SIG-M5 treated with dmso at 0.1 percent for 504 hours (cell line): Measurements from ENCODE around the gene SOBP.

Experiments
- DNase-seq: peaks from one replicate; lab custom pipeline; 2025; ENCODE audit not compliant: unreplicated experiment; lab: John Stamatoyannopoulos, UW

SOBP gene

GRCh38 chr6:107682721-107683120, 192.8 kb downstream of the SOBP start:
- DNase-seq = no peak

- no peak for DNase-seq
Measured at GRCh38 chr6:107683183-107683582, 193.3 kb downstream of the SOBP start.

DNA sequence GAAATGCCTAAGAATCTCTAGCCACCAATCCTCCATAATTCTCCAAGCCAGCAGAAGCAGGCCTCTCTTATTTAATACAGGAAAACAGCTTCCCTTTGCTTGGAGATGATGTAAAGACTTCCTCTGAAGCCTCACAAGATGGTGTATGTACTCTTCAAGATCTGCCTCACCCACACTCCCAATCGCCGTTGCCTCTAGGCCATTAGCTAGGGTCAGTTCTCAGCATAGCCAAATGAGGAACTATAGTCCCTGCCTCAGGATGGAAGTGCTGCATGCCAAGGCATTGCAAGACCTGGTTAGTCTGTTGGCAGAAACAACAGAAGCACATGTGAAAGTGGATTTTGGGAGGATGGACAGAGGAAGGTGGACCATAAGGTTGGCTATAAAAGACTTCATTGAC, 195.1 kb downstream of the SOBP start:
- no peak for DNase-seq

GRCh38 chr6:107689190-107689589, 199.3 kb downstream of the SOBP start:
- no peak for DNase-seq

DNA sequence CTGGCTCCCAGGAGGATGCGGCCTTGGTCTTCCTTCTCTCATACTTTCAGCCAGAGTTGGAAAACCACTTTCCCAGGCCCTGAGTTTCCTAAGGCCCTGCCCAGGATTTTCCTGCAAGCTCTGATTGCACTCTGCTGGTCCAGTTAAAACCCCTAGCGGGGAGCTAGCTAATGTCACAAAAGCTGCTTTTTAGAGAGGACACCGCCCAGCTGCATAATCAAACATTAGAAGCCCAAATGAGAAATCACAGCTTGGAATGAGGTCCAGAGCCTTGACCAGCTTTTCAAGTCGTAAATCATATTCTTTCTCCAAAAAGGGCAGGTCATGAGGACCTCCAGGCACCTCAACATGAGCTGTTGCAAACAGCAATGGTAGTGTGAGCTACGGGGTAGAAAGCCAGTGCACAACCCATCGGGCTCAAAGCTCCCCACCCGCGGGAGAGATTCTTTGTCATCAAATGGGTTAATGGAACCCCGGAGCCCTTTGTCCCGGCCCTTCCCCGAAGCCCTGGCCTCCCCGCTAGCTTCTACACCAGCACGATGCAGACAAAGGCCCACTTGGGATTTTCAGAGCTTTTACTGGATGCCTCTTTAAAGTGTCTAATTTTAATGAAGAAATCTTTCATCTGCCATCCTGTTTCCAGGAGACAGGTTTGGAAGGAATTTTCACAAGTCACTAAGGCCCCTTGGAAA, 200.2 kb downstream of the SOBP start:
- DNase-seq = no peak

DNA sequence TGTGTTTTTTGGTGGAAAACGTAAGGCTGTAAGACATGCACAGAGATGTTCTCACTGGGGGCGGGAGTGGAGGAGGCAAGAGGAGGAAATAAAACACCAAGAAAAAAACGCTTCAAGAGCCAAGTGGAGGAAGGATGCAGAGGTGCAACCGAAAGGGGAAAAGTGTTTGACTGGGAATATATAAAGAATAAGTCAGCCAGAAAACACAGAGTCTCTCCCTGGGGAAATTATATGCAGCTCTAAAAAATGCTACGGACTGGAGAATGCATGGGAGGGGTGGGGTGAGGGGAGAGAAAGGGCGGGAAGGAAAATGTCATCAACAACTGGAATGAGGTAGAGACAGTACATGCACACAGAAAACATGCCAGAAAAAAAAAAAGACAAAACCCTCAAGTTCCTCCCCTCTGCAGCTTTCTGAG, 200.7 kb downstream of the SOBP start:
- no peak for DNase-seq

- no peak for DNase-seq
Measured at GRCh38 chr6:107691062-107691751, 201.3 kb downstream of the SOBP start.

- no peak for DNase-seq
Measured at GRCh38 chr6:107692351-107692750, 202.4 kb downstream of the SOBP start.

DNA sequence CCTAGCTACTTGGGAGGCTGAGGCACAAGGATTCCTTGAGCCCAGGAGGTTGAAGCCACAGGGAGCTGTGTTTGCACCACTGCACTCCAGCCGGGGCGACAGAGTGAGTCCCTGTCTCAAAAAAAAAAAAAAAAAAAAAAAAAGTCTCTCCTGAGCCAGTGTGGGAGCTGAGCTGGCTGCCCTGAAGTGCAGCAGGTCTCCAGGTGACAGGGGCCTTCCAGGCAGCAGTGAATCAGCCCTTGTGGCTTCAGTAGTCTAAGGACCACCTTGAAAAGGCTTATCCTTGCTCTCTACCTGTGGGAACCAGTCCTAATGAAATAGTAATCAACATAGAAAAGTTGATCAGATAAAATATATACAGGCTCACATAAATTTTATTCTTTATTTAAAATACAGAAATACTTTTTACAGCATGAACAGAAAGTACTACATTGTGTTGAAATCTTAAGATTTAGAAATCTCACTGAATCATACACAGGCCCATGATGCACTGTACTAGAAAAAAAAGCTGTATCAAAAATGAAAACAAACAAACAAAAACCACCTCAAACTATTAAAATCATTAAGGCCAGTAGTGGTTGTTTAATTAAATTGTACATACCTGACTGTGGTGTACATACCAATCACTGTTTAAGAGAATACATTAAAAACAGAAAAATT, 205.3 kb downstream of the SOBP start:
- DNase-seq = no peak

- no peak for DNase-seq
Measured at GRCh38 chr6:107697682-107698081, 207.8 kb downstream of the SOBP start.

DNA sequence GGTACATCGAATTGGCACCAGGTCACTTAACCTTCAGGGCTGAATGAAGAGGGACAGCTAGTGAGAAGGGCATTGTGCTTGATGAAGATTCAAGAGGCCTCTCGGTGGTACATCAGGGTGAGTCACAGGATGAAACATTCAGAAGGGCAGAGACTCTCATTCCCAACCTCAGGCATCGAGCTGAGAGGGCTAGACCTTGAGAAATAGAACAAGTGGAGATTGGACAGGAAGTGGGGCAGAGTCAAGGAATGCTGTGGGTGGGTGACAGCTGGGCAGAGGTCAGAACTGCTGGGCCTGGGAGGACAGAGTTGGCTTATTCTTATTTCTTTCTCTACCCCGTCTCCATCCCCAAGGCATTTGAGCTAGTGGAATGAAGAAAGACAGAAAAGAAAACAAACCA, 208.2 kb downstream of the SOBP start:
- no peak for DNase-seq

DNA sequence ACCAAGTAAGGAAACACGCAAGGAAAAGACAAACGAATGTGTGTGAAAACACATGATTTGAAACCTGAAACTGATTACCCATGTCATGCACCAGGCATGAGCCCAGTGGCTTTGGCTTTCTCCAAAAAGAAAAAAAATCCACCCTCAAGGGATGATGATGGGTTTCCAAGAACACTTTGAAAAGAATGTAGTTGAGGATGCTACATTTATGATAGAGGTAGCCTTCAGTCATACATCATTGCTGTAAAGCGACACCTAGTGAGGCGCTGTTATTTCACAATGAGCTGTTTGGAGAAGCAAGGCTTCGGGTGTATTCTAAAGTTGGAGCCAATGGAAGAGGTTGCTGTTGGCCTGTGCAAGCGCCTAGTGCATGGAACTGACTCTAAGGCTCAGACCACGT, 209.3 kb downstream of the SOBP start:
- DNase-seq = no peak

DNA sequence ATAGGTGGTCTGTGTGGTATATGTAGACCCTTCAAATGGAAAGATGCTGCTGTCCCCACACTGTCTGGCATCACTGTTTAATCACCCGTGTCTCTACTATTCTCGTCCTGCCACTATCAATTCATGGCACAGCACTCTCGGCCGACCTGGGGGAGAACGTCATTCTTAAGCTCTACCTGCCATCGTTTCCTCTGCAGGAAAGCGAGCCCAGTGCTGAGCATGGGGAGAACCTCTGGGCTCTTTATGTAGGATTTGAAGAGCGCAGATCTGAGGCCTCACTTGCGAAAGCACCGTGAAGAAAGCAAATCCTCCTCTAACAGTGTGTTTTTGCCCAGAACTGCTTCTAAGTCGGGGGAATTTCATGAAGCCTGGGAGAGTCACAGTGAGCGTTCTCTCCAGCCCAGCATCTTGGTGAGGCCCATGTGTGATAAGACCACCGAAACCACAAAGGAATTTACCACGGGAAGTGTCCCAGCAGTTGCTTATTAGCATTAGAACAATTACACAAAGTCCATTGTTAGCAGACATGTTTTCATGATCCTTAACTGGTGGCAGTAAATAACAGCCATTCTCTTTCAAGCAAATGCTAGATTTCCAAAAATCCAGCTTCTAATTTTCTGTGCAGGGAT, 209.9 kb downstream of the SOBP start:
- no peak for DNase-seq

- DNase-seq = no peak
Measured at GRCh38 chr6:107703606-107704005, 213.7 kb downstream of the SOBP start.

DNA sequence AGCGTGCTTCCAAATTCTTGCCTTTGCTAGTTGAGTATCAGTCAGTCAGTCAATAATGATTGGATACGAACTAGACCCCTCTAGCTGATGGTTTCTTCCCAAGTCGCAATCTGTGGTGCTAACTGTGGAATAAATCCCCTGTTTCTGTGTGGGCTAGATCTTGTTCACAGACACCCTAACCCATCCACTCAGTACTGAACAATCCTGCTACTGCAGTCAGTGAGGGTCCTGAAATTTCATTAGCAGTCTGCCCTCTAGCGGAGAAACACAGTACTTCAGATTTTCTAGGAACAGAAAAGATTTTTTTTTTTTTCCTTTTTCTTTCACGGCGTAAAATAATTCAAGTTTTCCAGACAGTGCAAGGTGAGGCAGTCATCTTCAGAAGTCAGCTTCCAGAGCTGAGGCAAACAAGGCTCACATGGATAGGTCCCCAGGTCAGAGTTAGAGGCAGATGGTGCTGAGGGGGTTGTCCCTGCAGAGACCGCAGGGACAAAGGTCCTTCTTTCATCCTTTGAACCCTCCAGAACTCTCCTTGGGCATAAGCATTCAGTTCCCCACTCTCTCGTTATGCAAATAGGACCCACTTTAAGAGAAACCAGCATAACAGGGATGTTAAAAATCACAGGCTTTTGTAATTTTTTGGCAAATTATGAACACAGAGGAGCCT, 214.6 kb downstream of the SOBP start:
- peak; percentile 43 for DNase-seq

GRCh38 chr6:107706516-107707115, 216.7 kb downstream of the SOBP start:
- no peak for DNase-seq

DNA sequence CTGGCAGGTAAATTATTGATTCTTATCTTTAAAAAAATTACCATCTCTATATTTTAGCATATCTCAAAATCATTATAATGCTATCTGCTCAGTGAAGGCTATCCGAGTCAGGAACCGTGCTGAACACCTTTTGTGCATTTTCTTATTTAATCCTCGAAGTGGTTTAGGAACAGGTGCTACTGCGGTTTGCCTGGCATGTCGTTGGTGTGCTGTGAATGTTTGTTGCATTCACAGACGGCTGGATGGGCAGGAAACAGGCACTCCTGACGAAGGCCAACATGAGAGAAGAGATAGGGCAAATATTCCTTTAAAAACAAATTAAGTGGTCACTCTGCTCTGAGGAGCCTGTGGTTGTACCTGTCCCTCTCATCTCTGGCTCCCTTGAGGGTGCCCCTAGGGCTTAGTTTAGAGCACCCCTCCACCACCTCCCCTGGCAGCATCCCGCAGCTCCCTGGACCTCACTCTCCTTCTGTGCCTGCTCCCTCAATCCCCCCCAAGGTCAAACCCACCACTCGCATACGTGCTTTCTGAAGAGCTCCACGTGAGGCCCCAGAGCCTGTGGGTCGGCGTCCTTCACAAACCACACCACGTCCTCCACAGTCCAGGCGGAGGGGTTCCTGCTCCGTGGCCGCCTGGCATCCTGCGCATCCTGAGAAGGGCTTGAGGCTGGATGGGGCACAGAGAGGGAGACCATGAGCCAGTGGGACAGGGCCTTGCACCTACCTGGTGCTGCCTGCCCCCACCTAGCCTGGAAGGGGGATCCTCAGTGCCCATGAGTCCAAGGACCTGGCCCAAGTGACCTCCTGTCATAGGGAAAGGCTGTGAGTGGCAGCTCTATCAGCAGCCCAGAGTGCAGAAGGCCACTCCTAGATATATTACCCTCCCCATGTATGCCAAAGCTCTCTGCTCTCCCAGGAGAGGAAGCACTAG, 217.7 kb downstream of the SOBP start:
- no peak for DNase-seq

DNA sequence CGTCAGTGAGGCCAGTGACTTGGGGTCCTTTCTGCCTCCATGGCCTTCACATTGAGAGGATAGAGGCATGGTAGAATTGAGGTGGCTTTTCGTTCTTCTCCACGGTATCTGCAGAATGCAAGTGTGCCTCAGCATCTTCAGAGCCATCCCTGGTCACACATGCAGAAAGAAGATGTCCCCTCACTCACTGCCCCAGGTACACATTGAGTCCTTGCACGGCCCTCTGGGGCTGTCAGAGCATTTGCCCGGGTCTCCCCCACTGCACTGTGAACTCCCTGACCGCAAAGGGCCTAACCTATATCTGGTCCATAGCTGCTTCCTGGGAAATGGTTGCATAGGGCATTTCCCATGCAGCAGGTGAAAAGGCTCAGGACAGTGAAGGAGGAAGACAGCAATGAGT, 218.5 kb downstream of the SOBP start:
- DNase-seq = no peak

- DNase-seq = no peak
Measured at GRCh38 chr6:107709341-107709740, 219.4 kb downstream of the SOBP start.
